Activated CD4-positive, alpha-beta T cell treated with anti-CD3 and anti-CD28 coated beads for 24 hours (primary cell): ENCODE measurements around the gene CBX6.

Source experiments
- DNase-seq, 2 donors: peaks; one replicate each; pipeline ENCODE4 v3.0.0-alpha.2; 2020; ENCODE audit warnings: low read depth in 2 of 2

CBX6 gene

DNA sequence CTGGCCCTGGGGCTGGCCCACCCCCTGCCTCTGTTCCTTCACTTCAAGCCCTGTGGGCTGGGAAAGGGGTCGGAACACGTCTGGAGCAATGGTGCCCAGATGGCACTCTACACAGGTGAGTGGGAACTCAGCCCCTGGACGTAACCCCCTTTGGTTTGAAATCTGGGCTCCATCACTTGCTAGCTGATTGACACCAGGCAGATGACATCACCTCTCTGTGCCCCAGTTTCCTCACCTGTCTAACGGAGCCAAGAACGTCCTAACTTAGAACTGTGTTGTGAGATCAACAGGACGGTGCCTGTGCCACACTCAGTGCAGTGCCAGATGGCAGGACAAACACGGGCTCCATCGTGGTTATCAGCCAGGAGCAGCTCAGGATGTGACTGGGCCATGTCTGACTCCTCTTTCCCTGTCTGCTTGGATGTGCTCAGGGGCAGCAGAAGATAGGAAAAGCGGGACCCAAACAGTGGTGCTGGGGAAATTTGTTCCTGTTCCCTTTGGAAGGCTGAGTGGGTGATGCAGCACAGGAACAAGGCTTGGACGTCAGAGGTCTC is 52.6 kb downstream of the CBX6 start:
- no peak for DNase-seq

DNA sequence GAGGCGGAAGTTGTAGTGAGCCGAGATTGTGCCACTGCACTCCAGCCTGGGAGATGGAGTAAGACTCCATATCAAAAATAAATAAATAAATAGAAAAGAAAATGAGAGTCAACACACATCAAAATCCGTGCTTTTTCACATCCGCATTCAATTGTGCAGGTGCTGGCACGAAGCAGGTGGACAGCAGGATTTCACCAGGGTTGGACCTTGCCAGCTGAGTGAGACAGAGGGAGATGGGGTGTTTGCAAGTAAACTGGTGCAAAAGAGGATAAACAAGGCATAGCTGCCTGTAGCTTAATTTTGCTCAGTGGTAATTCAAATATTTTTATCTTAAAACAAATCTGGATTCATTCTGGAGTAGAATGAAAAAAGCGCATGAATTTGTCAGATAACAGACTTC is 54.8 kb downstream of the CBX6 start:
- DNase-seq: no peak

DNA sequence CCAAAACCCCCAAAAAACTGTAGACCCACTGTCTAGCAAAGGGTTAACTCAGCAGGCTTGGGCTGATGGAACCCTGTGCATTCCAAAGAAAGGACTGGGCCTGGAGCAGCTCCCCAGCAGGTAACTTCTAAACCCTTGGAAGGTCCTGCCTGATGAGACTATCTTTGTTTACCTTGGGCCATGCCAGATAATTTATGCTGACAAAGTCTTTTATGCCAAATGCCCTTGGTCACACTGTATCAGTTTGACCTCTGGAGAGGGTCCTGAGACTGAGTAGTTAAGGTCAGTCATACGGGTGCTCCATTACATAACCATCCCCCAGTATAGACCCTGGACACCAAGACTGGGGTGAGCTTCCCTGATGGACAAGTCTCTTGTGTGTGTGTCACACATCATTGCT is 56.2 kb downstream of the CBX6 start:
- no peak for DNase-seq
